H1 (cell line): ENCODE results near the gene B3GAT1.

Source experiments
- BACH1 ChIP-seq: IDR thresholded peaks from 2 replicates; pipeline ENCODE4 v1.6.1; 2012; ENCODE audit warnings: low read length, improper control_type of control experiment
- CBX5 ChIP-seq: fragments of 300-800, 300-1000 bp; sonication (generic); IDR thresholded peaks from 2 replicates; pipeline ENCODE4 v1.7.1; 2016; ENCODE audit warnings: antibody characterized with exemption, low read length, low read depth
- CTCF ChIP-seq, 3 experiments: IDR thresholded peaks; 1 replicate in 2 of 3; 2 replicates in 1 of 3; pipeline versions ENCODE4 v1.5.1 to v1.6.1; 2011; ENCODE audit warnings: low read length in 3 of 3, mild to moderate bottlenecking in 3 of 3, inconsistent platforms in 2 of 3, low read depth in 1 of 3, moderate library complexity in 1 of 3; ENCODE audit not compliant: insufficient read depth in 1 of 3; ENCODE audit errors: control extremely low read depth in 1 of 3
- EZH2 ChIP-seq: fragments of 200-600 bp; sonication (generic); IDR thresholded peaks from 2 replicates; pipeline ENCODE4 v1.7.1; 2012; ENCODE audit warnings: low read depth, mild to moderate bottlenecking, moderate library complexity, low read length, inconsistent platforms; ENCODE audit not compliant: severe bottlenecking
- JUN ChIP-seq: IDR thresholded peaks from 2 replicates; pipeline ENCODE4 v1.6.1; 2011; ENCODE audit warnings: low read depth, mild to moderate bottlenecking, improper control_type of control experiment, low read length
- RXRA ChIP-seq: IDR thresholded peaks from 2 replicates; pipeline ENCODE4 v1.6.1; 2011; ENCODE audit warnings: low read depth, mild to moderate bottlenecking, low read length, moderate library complexity; ENCODE audit not compliant: insufficient read depth

DNA sequence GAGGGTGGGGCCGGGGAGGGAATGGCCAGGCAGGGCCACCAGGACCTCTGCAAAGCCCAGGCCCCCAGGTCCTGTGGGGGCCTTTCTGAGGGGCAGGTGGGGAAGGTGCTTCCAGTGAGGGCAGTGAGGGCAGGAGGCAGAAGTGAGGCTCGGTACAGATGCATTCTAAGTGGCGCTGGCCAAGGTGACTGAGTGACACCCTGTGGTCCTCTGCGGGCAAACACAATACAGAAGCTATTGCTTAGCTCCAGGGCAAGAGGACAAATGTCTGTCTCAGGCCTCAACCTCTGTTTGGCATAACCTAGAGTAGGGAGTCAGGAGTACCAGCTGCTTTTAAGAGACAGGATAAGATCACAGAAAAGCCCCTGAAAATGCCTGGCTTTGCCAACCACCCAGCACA, 31.3 kb downstream of the B3GAT1 start:
- TF ChIP-seq BACH1 (no peak), EZH2 (no peak), CBX5 (no peak), RXRA (no peak), JUN (no peak), CTCF (IDR thresholded peaks at IDR 0.05; ENCODE audit: control extremely low read depth in 1 of 3, insufficient read depth in 1 of 3, low read depth in 1 of 3, low read length in 3 of 3) (no peak)
